ENCODE results near the gene PIP4K2A.

PIP4K2A gene

DNA sequence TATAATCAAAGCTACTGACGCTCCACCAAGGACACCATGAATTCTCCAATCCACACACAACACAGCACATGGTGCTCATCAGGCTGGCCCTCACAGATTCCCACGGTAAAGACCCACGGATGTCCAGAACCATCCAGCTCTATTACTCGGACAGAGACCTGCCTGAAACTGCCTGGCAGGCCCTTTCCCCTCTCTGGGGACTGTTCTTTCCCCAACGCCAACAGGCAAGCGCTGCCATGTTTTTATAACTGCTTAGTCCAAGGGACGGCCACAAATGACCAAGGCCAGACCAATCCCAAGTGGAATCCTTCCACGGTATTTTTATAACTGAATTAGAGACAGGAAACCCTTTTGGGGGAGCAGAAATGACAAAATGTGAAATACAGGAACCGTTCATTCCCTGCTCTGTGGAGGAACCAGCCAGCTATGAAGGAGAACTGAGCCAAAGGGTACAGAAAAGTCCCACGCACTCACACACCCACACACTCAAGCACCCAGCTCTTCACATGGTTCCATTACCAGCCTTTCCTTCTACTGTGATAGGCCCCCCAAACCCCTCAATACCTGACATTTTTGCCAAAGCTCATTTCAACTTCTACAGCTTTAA is 4.1 kb downstream of the PIP4K2A start:
- H3K27ac ChIP-seq, result no peak overlapping the region

DNA sequence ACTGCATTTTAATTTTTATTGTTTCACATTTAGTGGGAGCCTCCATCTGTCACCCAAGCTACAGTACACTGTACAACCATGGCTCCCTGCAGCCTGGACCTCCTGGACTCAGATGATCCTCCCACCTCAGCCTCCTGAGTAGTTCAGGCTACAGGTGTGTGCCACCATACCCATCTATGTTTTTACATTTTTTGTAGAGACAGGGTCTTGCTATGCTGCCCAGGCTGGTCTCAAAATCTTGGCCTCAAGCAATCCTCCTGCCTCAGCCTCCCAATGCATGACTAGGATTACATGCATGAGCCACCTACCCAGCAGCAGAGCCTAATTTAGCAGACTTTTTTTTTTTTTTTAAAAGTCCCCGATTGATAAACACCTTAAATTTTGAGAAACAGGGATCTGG is 5.6 kb downstream of the PIP4K2A start:
- no peak for TF ChIP-seq ZFX (IDR thresholded peaks at IDR 0.05)
- TF ChIP-seq, protein P1, sequence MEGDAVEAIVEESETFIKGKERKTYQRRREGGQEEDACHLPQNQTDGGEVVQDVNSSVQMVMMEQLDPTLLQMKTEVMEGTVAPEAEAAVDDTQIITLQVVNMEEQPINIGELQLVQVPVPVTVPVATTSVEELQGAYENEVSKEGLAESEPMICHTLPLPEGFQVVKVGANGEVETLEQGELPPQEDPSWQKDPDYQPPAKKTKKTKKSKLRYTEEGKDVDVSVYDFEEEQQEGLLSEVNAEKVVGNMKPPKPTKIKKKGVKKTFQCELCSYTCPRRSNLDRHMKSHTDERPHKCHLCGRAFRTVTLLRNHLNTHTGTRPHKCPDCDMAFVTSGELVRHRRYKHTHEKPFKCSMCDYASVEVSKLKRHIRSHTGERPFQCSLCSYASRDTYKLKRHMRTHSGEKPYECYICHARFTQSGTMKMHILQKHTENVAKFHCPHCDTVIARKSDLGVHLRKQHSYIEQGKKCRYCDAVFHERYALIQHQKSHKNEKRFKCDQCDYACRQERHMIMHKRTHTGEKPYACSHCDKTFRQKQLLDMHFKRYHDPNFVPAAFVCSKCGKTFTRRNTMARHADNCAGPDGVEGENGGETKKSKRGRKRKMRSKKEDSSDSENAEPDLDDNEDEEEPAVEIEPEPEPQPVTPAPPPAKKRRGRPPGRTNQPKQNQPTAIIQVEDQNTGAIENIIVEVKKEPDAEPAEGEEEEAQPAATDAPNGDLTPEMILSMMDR (conservative IDR thresholded peaks at IDR 0.05), result no peak
- no peak overlapping the region for H3K27ac ChIP-seq

More for the DNA sequence above, 4.1 kb downstream of the PIP4K2A start:
- no peak for TF ChIP-seq ZFX (IDR thresholded peaks at IDR 0.05)
- TF ChIP-seq, protein P1 (conservative IDR thresholded peaks at IDR 0.05), result no peak

DNA sequence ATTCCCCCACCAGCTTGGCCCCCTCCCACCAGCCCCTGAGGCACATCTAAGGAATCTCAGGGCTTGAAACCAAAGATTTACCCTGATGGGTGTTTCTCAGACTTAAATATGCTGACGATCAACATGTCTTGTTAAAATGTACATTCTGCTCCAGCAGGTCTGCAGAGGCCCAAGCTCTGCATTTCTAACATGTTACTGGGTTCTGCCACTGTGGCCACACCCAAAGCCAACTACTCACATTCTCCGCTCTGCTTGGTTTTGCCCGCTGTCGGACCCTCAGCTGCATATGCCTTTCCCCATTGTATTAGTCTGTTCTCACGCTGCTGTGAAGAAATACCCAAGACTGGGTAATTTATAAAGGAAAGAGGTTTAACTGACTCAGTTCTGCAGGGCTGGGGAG is 8.9 kb downstream of the PIP4K2A start:
- TF ChIP-seq, protein P1 (conservative IDR thresholded peaks at IDR 0.05), result no peak
- TF ChIP-seq ZFX (IDR thresholded peaks at IDR 0.05), result no peak
- no peak overlapping the region for H3K27ac ChIP-seq

DNA sequence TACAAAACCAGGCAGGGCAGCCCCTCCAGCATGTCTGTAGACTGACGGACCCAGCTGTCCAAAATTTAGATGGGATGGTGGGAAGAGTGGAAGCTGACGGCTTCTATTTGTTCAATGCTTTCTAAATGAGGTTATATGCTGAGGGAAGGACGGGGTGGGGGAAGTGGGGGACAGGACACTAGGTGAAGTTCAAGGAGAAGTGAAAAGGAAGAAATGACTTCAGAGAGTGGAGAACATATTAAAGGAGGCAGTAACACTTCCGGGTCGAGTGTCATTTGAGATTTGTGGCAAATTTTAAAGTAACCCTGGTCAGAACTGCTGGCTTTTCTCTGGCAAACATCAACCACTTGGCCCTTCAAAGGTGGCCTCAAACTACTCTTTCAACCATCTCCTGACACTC is 9.4 kb downstream of the PIP4K2A start:
- no peak for TF ChIP-seq ZFX (IDR thresholded peaks at IDR 0.05)
- TF ChIP-seq, protein P1 (conservative IDR thresholded peaks at IDR 0.05), result no peak
- H3K27ac ChIP-seq, result no peak overlapping the region

DNA sequence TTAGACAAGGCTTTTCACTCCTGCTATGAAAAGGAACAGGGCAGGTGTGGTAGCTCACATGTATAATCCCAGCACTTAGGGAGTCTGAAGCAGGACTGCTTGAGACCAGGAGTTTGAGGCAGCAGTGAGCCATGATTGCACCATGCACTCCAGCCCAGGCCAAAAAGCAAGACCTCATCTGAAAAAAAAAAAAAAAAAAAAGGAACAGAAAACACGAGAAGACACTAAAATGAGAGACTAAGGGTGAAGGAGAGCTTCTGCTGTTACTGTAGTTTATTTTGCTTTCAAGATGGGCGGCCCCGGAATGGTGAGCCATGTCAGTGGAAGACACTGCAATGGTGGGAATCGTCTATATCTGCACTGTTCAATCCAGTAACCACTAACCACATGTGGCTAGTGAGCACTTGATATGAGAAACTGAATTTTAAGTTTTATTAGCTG is 9.9 kb downstream of the PIP4K2A start:
- no peak overlapping the region for H3K27ac ChIP-seq
- TF ChIP-seq ZFX (IDR thresholded peaks at IDR 0.05), result no peak
- TF ChIP-seq, protein P1 (conservative IDR thresholded peaks at IDR 0.05), result no peak

DNA sequence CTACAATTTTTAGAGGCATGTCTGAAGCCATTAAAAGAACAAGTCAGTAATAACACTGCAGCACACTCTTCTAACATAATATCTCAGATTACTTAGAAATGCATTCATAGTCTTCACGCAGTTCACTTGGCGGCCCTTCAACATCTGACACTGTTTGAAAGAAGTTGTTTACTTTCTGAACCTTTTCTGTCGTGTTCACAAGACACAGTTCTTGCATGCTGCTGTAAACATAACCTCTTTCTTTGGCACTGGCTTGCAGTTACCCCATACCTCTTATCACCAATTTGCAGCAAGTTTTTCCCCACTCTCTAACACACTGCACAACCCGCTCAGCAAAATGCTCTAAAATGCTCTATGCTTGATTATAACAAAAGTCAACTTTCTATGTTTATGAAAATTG is 12.0 kb downstream of the PIP4K2A start:
- H3K27ac ChIP-seq, result no peak overlapping the region

DNA sequence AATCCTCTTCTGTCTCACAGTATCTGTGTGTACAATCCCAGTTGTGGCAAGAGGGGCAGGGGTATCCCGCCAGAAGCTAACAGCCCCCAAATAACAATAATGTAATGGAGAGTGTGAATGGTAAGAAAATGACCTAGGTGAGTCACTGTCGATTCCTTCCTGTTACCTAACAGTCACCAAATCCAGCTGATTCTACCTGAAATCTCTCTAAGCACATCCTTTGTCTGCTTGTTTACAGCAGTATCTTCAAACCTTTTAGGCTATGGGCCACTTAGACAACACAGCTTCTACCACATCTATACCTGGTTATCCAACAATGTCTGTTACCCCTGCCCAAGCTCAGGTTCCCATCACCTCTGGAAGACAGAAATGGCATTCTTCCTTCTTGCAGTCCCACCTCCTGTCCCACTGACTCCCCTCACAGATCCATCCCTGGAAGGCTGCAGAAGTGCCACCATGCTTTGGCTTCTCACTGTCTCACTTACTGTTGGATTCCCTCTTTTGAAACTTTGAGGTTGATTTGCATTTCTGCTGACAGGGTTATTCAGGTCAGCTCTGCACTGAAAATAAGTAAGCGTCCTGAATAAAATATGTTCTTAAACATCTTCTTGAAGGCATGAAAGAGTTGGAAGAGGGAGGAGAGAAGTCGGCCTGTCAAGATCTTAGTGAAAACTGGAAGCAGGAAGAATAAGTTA is 13.1 kb downstream of the PIP4K2A start:
- TF ChIP-seq ZFX (IDR thresholded peaks at IDR 0.05), result no peak
- TF ChIP-seq, protein P1 (conservative IDR thresholded peaks at IDR 0.05), result no peak
- H3K27ac ChIP-seq, result no peak overlapping the region

More for the DNA sequence above, 12.0 kb downstream of the PIP4K2A start:
- TF ChIP-seq, protein P1 (conservative IDR thresholded peaks at IDR 0.05), result no peak
- no peak for TF ChIP-seq ZFX (IDR thresholded peaks at IDR 0.05)
